Measurements from ENCODE around the gene CLDN8. TPM values are rescaled to one million over a fixed set of nuclear protein-coding genes. Genes with fewer than 3 reads are reported as not detected.

The CLDN8 gene
- polyA plus RNA-seq (2011; rRNA removed) (not detected in 2 replicates), polyA plus RNA-seq (2017; fragmentation: RNase III; extraction: RNeasy Plus Mini Kit Qiagen cat#74134 plus additional on column Dnase treatment) (not detected in 3 replicates), polyA minus RNA-seq (2011; rRNA and poly(A)+ RNA removed) (not detected in 2 replicates)
- not detected in 2 replicates for polyA plus RNA-seq (2012; cell fraction: cytosol; rRNA removed)
- not detected in 2 replicates for polyA plus RNA-seq (2012; cell fraction: nucleus; rRNA removed)

DNA sequence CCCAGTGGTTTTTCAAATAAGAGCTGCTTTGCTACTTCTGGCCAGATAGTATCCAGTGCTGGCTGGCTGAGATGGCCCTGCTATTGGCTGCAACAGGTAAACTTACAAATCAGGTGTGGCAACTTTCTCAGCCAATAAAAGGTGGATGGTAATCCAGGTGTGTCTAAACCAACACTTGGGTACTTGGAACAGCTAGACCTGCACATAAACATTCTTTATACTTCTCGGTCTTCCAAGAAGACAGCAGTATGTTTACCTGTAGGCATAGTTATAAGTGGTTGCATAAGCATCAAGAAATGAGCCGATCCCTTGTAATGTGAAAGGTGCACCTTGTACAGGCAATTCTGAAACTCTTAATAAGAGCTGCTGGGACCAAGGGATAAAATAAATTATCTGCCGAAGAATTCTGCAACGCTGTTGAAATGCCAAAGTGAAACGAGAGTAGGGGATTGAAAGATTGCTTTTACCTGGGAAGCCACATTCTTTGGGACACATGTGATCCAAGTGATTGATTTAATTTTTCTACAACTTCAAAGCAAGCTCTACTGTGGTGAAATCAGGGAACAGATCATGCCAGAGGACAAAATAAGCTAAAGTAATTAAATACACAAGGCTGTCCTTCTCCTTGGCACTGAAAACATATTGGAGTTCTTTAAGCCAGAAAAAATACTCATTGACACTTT lies at the start of gene CLDN8:
CLDN8 (minus strand) TSS at position 57 of the 683 bp plus-strand sequence. CDS start 172 bp downstream, outside the sequence.
- H3K9me3 ChIP-seq: no peaks in the 10 kb centered on the region
- ChIA-PET POLR2A (no interaction called here), CTCF (no interaction called here)
- H3K4me3 ChIP-seq: no peak within 1 kb of the TSS
- no peak for FAIRE-seq
- no peak for DNase-seq (ENCODE audit: low read depth in 1 of 2, low spot score in 1 of 2)
- H3K4me2 ChIP-seq: no peak within 1 kb of the TSS
- TF ChIP-seq KDM5A (IDR thresholded peaks at IDR 0.05) (no peak), TP53 (CRISPR knock-in tag; IDR thresholded peaks at IDR 0.05) (no peak), FOSL2 (IDR thresholded peaks at IDR 0.05) (no peak), FOSL2 (CRISPR knock-in tag; IDR thresholded peaks at IDR 0.05) (no peak), PHF8 (IDR thresholded peaks at IDR 0.05; ENCODE audit: borderline replicate concordance, low read depth) (no peak), CBX2 (IDR thresholded peaks at IDR 0.05; ENCODE audit: borderline replicate concordance, low read depth) (no peak), SMC3 (IDR thresholded peaks at IDR 0.05) (no peak), FOXS1 (CRISPR knock-in tag; IDR thresholded peaks at IDR 0.05) (no peak), RAD21 (conservative IDR thresholded peaks at IDR 0.05 in 1 of 2, IDR thresholded peaks at IDR 0.05 in 1 of 2) (no peak), HOXB13 (CRISPR knock-in tag; IDR thresholded peaks at IDR 0.05; ENCODE audit: low read depth) (no peak), JUNB (IDR thresholded peaks at IDR 0.05) (no peak), ZSCAN20 (CRISPR knock-in tag; IDR thresholded peaks at IDR 0.05) (no peak)
- TF ChIP-seq, protein P1, sequence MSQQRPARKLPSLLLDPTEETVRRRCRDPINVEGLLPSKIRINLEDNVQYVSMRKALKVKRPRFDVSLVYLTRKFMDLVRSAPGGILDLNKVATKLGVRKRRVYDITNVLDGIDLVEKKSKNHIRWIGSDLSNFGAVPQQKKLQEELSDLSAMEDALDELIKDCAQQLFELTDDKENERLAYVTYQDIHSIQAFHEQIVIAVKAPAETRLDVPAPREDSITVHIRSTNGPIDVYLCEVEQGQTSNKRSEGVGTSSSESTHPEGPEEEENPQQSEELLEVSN (IDR thresholded peaks at IDR 0.05; ENCODE audit: borderline replicate concordance, low read depth): no peak
- ATAC-seq: no peak
- H3K27ac ChIP-seq: no peak within 1 kb of the TSS
- WGBS (ENCODE audit: missing lambda C conversion rate): 18% methylated on average over 5 of the region's 5 CpGs
- H3K4me1 ChIP-seq: no peaks in the 10 kb centered on the region

DNA sequence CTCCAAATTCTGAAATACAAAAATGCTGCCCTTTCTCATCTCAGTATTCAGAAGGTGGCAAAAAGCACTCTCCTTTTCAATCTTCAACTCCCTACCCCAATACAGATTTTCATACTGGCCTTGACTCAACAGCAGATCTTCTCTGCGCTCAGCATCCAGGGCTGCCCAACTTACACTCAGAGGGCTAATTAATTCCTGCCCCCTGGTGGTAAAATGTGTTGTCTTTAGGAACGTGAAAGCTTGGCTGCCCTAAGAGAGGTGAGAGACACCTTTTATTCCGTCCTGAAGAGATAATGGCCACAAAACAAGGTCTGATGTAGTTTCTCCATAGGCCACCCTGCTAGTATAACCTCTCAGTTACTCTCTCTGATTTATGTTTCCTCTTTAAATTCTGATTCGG lies 41.9 kb upstream of the CLDN8 start:
- ATAC-seq (no peak), DNase-seq (ENCODE audit: low read depth in 1 of 2, low spot score in 1 of 2) (peak in 1 of 2 experiments; percentile 12), FAIRE-seq (no peak)
- POLR2A ChIA-PET: no interaction called here
- no peak overlapping the region for H3K4me3 ChIP-seq
- no peak overlapping the region for H3K4me2 ChIP-seq
- WGBS (ENCODE audit: missing lambda C conversion rate): 8% methylated on average over 4 of the region's 4 CpGs
- TF ChIP-seq KDM1A (IDR thresholded peaks at IDR 0.05; ENCODE audit: low read depth) (no peak), RAD21 (conservative IDR thresholded peaks at IDR 0.05 in 1 of 2, IDR thresholded peaks at IDR 0.05 in 1 of 2) (0 out of 5 replicates have a peak, but pooled peaks of 1 of the 2 experiments have one; percentile 10)
- CTCF ChIA-PET: interaction anchor here (0.7 to 1.3 kb wide), 6 partner anchors 14 to 737 kb away, joined by 3 to 4 read pairs (median 4); no protein-coding TSS in a partner anchor
- no peak overlapping the region for H3K27ac ChIP-seq
- no peaks in the 10 kb centered on the region for H3K4me1 ChIP-seq
- H3K9me3 ChIP-seq: no peaks in the 10 kb centered on the region

DNA sequence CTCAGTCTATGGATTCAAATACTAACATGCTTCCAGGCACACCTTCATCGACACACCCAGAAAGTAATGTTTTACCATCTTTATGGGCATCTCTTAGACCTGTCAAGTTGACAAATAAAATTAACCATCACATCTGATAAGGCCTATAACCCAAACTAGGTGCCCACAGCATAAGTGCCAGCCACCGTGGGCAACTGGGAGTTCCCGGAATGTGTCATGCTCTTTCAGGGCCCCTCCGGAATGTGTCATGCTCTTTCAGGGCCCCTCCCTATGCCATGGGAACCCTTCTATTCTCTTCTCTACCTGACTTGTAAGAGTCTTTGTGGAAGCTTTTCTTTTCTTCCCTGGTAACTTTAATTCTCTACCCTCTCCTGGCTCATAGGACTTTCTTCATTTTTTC lies 40.2 kb upstream of the CLDN8 start:
- CTCF ChIA-PET: no interaction called here
- DNase-seq (ENCODE audit: low read depth in 1 of 2, low spot score in 1 of 2) (no peak), FAIRE-seq (no peak), ATAC-seq (no peak)
- Histone ChIP-seq H3K4me3 (no peak overlapping the region), H3K27ac (no peak overlapping the region), H3K9me3 (no peaks in the 10 kb centered on the region), H3K4me1 (no peaks in the 10 kb centered on the region), H3K4me2 (no peak overlapping the region)
- POLR2A ChIA-PET: no interaction called here
- TF ChIP-seq MYC (IDR thresholded peaks at IDR 0.05; ENCODE audit: borderline replicate concordance, low read length) (no peak), MAZ (IDR thresholded peaks at IDR 0.05; ENCODE audit: borderline replicate concordance, low read depth, low read length) (no peak), RAD21 (conservative IDR thresholded peaks at IDR 0.05 in 1 of 2, IDR thresholded peaks at IDR 0.05 in 1 of 2) (no peak), KDM5A (IDR thresholded peaks at IDR 0.05) (no peak), POLR2AphosphoS2 (conservative IDR thresholded peaks at IDR 0.05; ENCODE audit: low read length) (no peak), RARB (CRISPR knock-in tag; IDR thresholded peaks at IDR 0.05) (no peak), CBX2 (IDR thresholded peaks at IDR 0.05; ENCODE audit: borderline replicate concordance, low read depth) (no peak)
- TF ChIP-seq, protein P2, sequence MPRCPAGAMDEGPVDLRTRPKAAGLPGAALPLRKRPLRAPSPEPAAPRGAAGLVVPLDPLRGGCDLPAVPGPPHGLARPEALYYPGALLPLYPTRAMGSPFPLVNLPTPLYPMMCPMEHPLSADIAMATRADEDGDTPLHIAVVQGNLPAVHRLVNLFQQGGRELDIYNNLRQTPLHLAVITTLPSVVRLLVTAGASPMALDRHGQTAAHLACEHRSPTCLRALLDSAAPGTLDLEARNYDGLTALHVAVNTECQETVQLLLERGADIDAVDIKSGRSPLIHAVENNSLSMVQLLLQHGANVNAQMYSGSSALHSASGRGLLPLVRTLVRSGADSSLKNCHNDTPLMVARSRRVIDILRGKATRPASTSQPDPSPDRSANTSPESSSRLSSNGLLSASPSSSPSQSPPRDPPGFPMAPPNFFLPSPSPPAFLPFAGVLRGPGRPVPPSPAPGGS (IDR thresholded peaks at IDR 0.05): no peak
- TF ChIP-seq, protein P3, sequence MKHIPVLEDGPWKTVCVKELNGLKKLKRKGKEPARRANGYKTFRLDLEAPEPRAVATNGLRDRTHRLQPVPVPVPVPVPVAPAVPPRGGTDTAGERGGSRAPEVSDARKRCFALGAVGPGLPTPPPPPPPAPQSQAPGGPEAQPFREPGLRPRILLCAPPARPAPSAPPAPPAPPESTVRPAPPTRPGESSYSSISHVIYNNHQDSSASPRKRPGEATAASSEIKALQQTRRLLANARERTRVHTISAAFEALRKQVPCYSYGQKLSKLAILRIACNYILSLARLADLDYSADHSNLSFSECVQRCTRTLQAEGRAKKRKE (CRISPR knock-in tag; IDR thresholded peaks at IDR 0.05; ENCODE audit: low read depth): no peak
- 57% methylated on average over 4 of the region's 4 CpGs for WGBS (ENCODE audit: missing lambda C conversion rate)
